Erythroblast (primary cell): Measurements from ENCODE around the gene ANKRD6.

Experiments used
- GATA1 ChIP-seq: IDR thresholded peaks from 2 replicates; pipeline ENCODE4 v1.6.1; 2011; ENCODE audit warnings: low read depth, mild to moderate bottlenecking, control low read depth, low read length, moderate library complexity
- POLR2A ChIP-seq: IDR thresholded peaks from 2 replicates; pipeline ENCODE4 v1.6.1; 2011; ENCODE audit warnings: mild to moderate bottlenecking, low read length

DNA sequence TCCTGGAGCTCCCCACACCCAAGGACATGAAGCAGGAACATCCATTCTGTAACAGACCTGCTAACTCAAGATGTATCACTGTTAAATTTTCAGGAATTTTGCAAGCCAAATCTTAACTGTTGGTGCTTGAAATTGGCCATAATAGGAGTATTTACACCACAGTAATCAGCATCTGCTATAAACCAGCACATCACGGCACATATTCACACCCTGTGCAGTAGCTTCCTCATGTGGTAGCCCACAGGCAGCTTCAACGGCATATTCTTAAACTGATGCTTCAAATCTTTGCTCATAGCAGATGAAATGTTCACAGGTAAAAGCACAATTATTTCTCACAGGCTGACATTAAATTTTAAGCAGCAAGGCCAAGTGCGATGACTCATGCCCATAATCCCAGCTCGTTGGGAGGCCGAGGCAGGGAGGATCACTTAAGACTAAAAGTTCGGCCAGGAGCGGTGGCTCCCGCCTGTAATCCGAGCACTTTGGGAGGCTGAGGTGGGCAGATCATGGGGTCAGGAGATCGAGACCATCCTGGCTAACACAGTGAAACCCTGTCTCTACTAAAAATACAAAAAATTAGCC is 249.1 kb downstream of the ANKRD6 start:
- no peak for TF ChIP-seq POLR2A
- no peak for TF ChIP-seq GATA1
